ENCODE results near the gene OSCP1. TPM values are rescaled to one million over a fixed set of nuclear protein-coding genes. Genes with fewer than 3 reads are reported as not detected.

Gene OSCP1
- total RNA-seq, 1 donor from 2014 or later = 1.2 TPM

DNA sequence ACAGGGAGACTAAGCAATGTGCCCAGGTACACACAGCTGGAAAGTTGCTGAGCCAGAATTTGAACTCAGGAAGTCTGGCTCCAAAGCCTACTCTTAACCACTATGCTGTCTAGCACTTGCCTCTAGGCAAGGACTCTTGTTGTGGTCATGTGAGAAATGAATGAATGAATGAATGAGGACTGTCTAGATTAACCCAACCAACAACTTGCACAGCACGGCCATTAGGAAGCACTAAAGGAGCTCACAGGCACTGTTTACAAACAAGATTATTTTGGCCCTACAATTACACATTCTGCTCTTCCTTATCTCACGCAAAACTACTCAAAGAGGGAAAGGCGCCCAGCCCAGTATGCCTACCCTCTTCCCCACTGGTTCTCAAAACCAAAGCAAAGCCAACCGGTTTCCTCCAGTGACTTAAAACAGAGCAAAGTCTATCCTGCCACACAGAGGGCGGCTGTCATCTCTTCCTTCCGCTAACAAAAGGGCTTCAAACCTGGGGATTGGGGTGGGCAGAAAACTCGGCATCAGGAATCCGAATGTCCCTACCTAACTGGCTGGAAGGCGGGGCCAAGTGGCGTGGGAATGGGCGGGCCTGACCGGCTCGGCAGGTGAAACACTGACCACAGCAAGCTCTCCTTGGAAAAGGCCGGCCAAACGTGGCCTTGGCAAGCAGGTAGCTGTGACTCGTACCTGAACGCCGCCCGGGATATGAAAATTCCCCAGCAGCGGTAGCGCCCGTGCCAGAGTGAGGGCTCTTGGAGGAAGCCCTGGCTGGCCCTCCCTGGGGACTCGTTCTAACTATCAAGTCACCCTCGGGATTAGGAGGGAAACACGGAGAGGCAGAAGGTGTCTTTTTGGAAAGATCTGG, 65.5 kb downstream of the OSCP1 start:
- intact Hi-C loops (cut with micrococcal nuclease) = loop anchor here (5.0 kb wide), 3 partner anchors 237 to 1307 kb away; partner anchors contain the start of genes AGO3, TRAPPC3 and ZMYM1
- CTCF ChIA-PET = interaction anchor here (0.7 to 1.7 kb wide), 3 partner anchors 13 to 42 kb away, joined by 3 to 6 read pairs (median 3); no protein-coding TSS in a partner anchor

DNA sequence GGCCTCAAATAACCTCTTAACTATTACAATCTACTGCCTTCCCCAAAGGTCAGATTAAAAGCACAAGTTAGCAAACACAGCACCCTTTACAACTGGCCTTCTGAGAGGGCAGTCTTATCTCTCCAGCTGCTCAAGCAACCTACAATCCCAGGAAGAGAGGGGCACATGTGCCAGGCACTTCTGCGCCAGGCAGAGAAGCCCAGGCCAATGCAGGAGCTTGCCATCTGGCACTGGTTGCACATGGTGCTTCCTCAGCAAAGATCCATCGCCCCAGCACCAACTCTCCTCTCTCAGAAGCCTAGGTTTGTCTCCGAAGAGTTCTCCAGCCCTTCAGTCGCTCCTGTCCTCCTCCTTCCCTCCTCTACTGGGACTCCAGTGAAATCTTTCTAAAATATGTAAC, 67.0 kb downstream of the OSCP1 start:
- Mint-ChIP-seq H3K36me3 (ENCODE audit: low read depth) (peaks cover 40% of the 10 kb centered on the region), H3K9me3 (no peaks in the 10 kb centered on the region), H3K27me3 (no peaks in the 10 kb centered on the region), H3K27ac (peak overlapping the region; percentile 61), H3K4me3 (peak overlapping the region; percentile 91), H3K4me1 (peaks cover 83% of the 10 kb centered on the region)
- ATAC-seq (ENCODE audit: low read depth) = no peak
- TF ChIP-seq, protein P1, sequence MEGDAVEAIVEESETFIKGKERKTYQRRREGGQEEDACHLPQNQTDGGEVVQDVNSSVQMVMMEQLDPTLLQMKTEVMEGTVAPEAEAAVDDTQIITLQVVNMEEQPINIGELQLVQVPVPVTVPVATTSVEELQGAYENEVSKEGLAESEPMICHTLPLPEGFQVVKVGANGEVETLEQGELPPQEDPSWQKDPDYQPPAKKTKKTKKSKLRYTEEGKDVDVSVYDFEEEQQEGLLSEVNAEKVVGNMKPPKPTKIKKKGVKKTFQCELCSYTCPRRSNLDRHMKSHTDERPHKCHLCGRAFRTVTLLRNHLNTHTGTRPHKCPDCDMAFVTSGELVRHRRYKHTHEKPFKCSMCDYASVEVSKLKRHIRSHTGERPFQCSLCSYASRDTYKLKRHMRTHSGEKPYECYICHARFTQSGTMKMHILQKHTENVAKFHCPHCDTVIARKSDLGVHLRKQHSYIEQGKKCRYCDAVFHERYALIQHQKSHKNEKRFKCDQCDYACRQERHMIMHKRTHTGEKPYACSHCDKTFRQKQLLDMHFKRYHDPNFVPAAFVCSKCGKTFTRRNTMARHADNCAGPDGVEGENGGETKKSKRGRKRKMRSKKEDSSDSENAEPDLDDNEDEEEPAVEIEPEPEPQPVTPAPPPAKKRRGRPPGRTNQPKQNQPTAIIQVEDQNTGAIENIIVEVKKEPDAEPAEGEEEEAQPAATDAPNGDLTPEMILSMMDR (IDR thresholded peaks at IDR 0.05) = no peak
- CTCF ChIA-PET = interaction anchor here (1.3 kb wide), 1 partner anchor 16 kb away, joined by 3 read pairs; no protein-coding TSS in a partner anchor
- POLR2A ChIA-PET = interaction anchor here (1.0 to 2.2 kb wide), 2 partner anchors 14 to 233 kb away, joined by 3 to 5 read pairs; no protein-coding TSS in a partner anchor
- no peak for DNase-seq
- intact Hi-C loops (cut with micrococcal nuclease) = no loop called here

More for the DNA sequence above, 65.5 kb downstream of the OSCP1 start:
- TF ChIP-seq, protein P1 (IDR thresholded peaks at IDR 0.05) = no peak
- Mint-ChIP-seq H3K4me1 (peaks cover 88% of the 10 kb centered on the region), H3K36me3 (ENCODE audit: low read depth) (peaks cover 39% of the 10 kb centered on the region), H3K4me3 (peak overlapping the region; percentile 91), H3K27ac (peak overlapping the region; percentile 86), H3K27me3 (no peaks in the 10 kb centered on the region), H3K9me3 (no peaks in the 10 kb centered on the region)
- no peak for ATAC-seq (ENCODE audit: low read depth)
- no peak for DNase-seq
- POLR2A ChIA-PET = interaction anchor here (0.6 to 3.2 kb wide), 14 partner anchors 7 to 236 kb away, joined by 3 to 26 read pairs (median 4); partner anchors contain the start of genes LSM10, MAP7D1 and TRAPPC3

DNA sequence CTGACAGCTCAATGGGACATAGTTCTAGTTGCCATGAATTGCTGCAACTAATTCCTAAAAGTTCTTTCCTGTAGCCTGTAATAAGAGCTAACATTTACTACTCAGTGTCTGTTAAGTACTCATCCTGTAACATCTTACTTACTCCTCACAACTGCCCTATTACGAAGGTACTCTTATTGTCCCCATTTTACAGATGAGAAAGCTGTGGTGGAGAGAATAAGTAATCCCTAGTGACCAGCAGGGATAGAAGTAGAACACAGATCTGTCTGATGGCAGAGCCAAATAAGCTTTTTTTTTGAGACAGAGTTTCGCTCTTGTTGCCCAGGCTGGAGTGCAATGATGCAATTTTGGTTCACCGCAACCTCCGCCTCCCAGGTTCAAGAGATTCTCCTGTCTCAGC, 67.6 kb downstream of the OSCP1 start:
- TF ChIP-seq, protein P1 (IDR thresholded peaks at IDR 0.05) = no peak
- no peak for DNase-seq
- peaks cover 40% of the 10 kb centered on the region for H3K36me3 Mint-ChIP-seq (ENCODE audit: low read depth)
- H3K4me3 Mint-ChIP-seq = no peak overlapping the region
- no peak for ATAC-seq (ENCODE audit: low read depth)
- ChIA-PET POLR2A (no interaction called here), CTCF (interaction anchor here (1.0 to 1.3 kb wide), 2 partner anchors 16 to 38 kb away, joined by 3 to 4 read pairs; no protein-coding TSS in a partner anchor)
- no peaks in the 10 kb centered on the region for H3K9me3 Mint-ChIP-seq
- H3K27me3 Mint-ChIP-seq = no peaks in the 10 kb centered on the region
- H3K4me1 Mint-ChIP-seq = peaks cover 83% of the 10 kb centered on the region
- intact Hi-C loops (cut with micrococcal nuclease) = no loop called here
- H3K27ac Mint-ChIP-seq = peak overlapping the region; percentile 30

DNA sequence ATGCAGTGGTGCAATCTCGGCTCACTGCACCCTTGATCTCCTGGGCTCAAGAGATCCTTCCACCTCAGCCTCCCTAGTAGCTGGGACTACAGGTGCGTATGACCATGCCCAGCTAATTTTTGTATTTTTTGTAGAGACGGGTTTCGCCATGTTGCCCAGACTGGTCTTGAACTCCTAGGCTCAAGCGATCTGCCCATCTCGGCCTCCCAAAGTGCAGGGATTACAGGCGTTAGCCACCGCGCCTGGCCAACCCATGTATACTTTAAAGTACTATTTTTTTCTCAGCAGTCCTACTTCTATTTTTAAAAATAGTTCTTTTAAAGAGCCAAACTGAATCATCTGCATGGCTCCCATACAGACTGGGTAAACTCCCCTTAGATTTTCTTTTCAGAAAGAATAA, 68.0 kb downstream of the OSCP1 start:
- CTCF ChIA-PET = interaction anchor here (1.0 to 1.3 kb wide), 2 partner anchors 15 to 38 kb away, joined by 3 to 4 read pairs; no protein-coding TSS in a partner anchor
- POLR2A ChIA-PET = interaction anchor here (1.0 kb wide), 1 partner anchor 15 kb away, joined by 3 read pairs; the partner anchor contains the start of gene LSM10
- H3K4me1 Mint-ChIP-seq = peaks cover 81% of the 10 kb centered on the region
- DNase-seq (no peak), ATAC-seq (ENCODE audit: low read depth) (no peak)
- H3K36me3 Mint-ChIP-seq (ENCODE audit: low read depth) = peaks cover 43% of the 10 kb centered on the region
- TF ChIP-seq, protein P1 (IDR thresholded peaks at IDR 0.05) = no peak
- H3K27ac Mint-ChIP-seq = peak overlapping the region; percentile 30
- intact Hi-C loops (cut with micrococcal nuclease) = no loop called here
- H3K9me3 Mint-ChIP-seq = no peaks in the 10 kb centered on the region
- no peaks in the 10 kb centered on the region for H3K27me3 Mint-ChIP-seq
- no peak overlapping the region for H3K4me3 Mint-ChIP-seq

DNA sequence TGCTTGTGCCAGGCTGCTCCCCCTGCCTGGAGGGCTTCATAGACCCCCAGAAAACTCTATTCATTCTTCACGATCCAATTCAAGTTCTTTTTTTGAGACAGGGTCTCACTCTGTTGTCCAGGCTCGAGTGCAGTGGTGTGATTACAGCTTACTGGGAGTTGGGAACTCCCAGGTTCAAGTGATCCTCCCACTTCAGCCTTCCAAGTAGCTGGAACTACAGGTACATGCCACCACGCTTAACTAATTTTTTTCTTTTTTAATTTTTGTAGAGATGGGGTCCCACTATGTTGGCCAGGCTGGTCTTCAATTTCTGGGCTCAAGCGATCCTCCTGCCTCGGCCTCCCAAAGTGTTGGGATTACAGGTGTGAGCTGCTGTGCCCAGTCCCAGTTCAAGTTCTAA, 68.8 kb downstream of the OSCP1 start:
- intact Hi-C loops (cut with micrococcal nuclease) = no loop called here
- peaks cover 77% of the 10 kb centered on the region for H3K4me1 Mint-ChIP-seq
- POLR2A ChIA-PET = interaction anchor here (1.0 kb wide), 1 partner anchor 16 kb away, joined by 3 read pairs; the partner anchor contains the start of gene LSM10
- CTCF ChIA-PET = interaction anchor here (1.1 kb wide), 1 partner anchor 96 kb away, joined by 3 read pairs; no protein-coding TSS in a partner anchor
- DNase-seq = no peak
- no peak overlapping the region for H3K4me3 Mint-ChIP-seq
- no peaks in the 10 kb centered on the region for H3K27me3 Mint-ChIP-seq
- peak overlapping the region; percentile 36 for H3K27ac Mint-ChIP-seq
- no peak for ATAC-seq (ENCODE audit: low read depth)
- H3K9me3 Mint-ChIP-seq = no peaks in the 10 kb centered on the region
- TF ChIP-seq, protein P1 (IDR thresholded peaks at IDR 0.05) = no peak
- H3K36me3 Mint-ChIP-seq (ENCODE audit: low read depth) = peaks cover 43% of the 10 kb centered on the region
